Measurements from ENCODE around the gene BAIAP2L2.

BAIAP2L2 gene

GRCh38 chr22:38125038-38125610, 14.6 kb upstream of the BAIAP2L2 start:
- TF ChIP-seq SPI1 (IDR thresholded peaks at IDR 0.05; ENCODE audit: borderline replicate concordance, low read depth): no peak
- TF ChIP-seq GABPA (IDR thresholded peaks at IDR 0.05; ENCODE audit: low read depth): no peak
- TF ChIP-seq REST (IDR thresholded peaks at IDR 0.05; ENCODE audit: insufficient replicate concordance, low read depth): no peak
- TF ChIP-seq POLR2AphosphoS5 (IDR thresholded peaks at IDR 0.05; ENCODE audit: low read depth): no peak
- no peak for TF ChIP-seq CTCF (IDR thresholded peaks at IDR 0.05; ENCODE audit: insufficient read depth, low read length)
- Histone ChIP-seq H3K4me3 (replicated peaks; ENCODE audit: insufficient read depth, low read length) (no peak overlapping the region), H3K27ac (replicated peaks) (no peak overlapping the region)

GRCh38 chr22:38124236-38124974, 13.9 kb upstream of the BAIAP2L2 start:
- no peak for TF ChIP-seq POLR2AphosphoS5 (IDR thresholded peaks at IDR 0.05; ENCODE audit: low read depth)
- no peak for TF ChIP-seq SPI1 (IDR thresholded peaks at IDR 0.05; ENCODE audit: borderline replicate concordance, low read depth)
- no peak for TF ChIP-seq CTCF (IDR thresholded peaks at IDR 0.05; ENCODE audit: insufficient read depth, low read length)
- TF ChIP-seq REST (IDR thresholded peaks at IDR 0.05; ENCODE audit: insufficient replicate concordance, low read depth): no peak
- TF ChIP-seq GABPA (IDR thresholded peaks at IDR 0.05; ENCODE audit: low read depth): no peak
- H3K27me3 ChIP-seq (ENCODE audit: insufficient read depth, poor library complexity, severe bottlenecking): no peaks in the 10 kb centered on the region
- no peak overlapping the region for H3K4me3 ChIP-seq (replicated peaks; ENCODE audit: insufficient read depth, low read length)
- no peak overlapping the region for H3K27ac ChIP-seq (replicated peaks)
- no peak for DNase-seq (ENCODE audit: low read depth in 1 of 2, low spot score in 1 of 2)

More at GRCh38 chr22:38125038-38125610, 14.6 kb upstream of the BAIAP2L2 start:
- DNase-seq (ENCODE audit: low read depth in 1 of 2, low spot score in 1 of 2): no peak
- H3K27me3 ChIP-seq (ENCODE audit: insufficient read depth, poor library complexity, severe bottlenecking): no peaks in the 10 kb centered on the region

- H3K27me3 ChIP-seq (ENCODE audit: insufficient read depth, poor library complexity, severe bottlenecking): no peaks in the 10 kb centered on the region
- H3K27ac ChIP-seq (replicated peaks): no peak overlapping the region
- no peak overlapping the region for H3K4me3 ChIP-seq (replicated peaks; ENCODE audit: insufficient read depth, low read length)
- no peak for DNase-seq (ENCODE audit: low read depth in 1 of 2, low spot score in 1 of 2)
- TF ChIP-seq SPI1 (IDR thresholded peaks at IDR 0.05; ENCODE audit: borderline replicate concordance, low read depth) (no peak), CTCF (IDR thresholded peaks at IDR 0.05; ENCODE audit: insufficient read depth, low read length) (no peak), GABPA (IDR thresholded peaks at IDR 0.05; ENCODE audit: low read depth) (no peak), REST (IDR thresholded peaks at IDR 0.05; ENCODE audit: insufficient replicate concordance, low read depth) (no peak), POLR2AphosphoS5 (IDR thresholded peaks at IDR 0.05; ENCODE audit: low read depth) (no peak)
These were observed 12.1 kb upstream of the BAIAP2L2 start for GRCh38 chr22:38122616-38123015.

Measured in HL-60 (cell line).